GM23338 (cell line): ENCODE results near the gene MED7. TPM values are rescaled to one million over a fixed set of nuclear protein-coding genes. Genes with fewer than 3 reads are reported as not detected.

Experiments used
- ATAC-seq: fragments of 200-7000 bp; cut with Tn5 transposase; 3 replicates; pipeline ENCODE4 v1.9.1; 2020
- DNase-seq: peaks from one replicate; pipeline ENCODE4 v3.0.0-alpha.2; 2015; ENCODE audit warnings: low spot score
- H2AFZ ChIP-seq: fragments of 200-600 bp; sonication (generic); 2 replicates; pipeline ENCODE4 v1.8.0; 2016; ENCODE audit warnings: antibody characterized with exemption, mild to moderate bottlenecking, moderate library complexity
- H3F3A ChIP-seq: fragments of 200-600 bp; sonication (generic); replicated peaks from 2 replicates; pipeline ENCODE4 v1.8.0; 2017; ENCODE audit warnings: antibody characterized with exemption, mixed run types, low read depth
- H3K27ac ChIP-seq: fragments of 200-600 bp; sonication (generic); 2 replicates; pipeline ENCODE4 v1.6.1; 2016; ENCODE audit warnings: low read depth
- H3K27me3 ChIP-seq: fragments of 200-600 bp; sonication (generic); 2 replicates; pipeline ENCODE4 v1.8.0; 2016; ENCODE audit warnings: mild to moderate bottlenecking, mixed run types, moderate library complexity; ENCODE audit not compliant: insufficient read depth
- H3K36me3 ChIP-seq: fragments of 200-600 bp; sonication (generic); 2 replicates; pipeline ENCODE4 v1.8.0; 2016; ENCODE audit warnings: mild to moderate bottlenecking; ENCODE audit not compliant: insufficient read depth
- H3K4me1 ChIP-seq: fragments of 200-600 bp; sonication (generic); 2 replicates; pipeline ENCODE4 v1.8.0; 2016; ENCODE audit warnings: mild to moderate bottlenecking, moderate library complexity; ENCODE audit not compliant: insufficient read depth
- H3K4me2 ChIP-seq: fragments of 200-600 bp; sonication (generic); 2 replicates; pipeline ENCODE4 v1.7.1; 2017; ENCODE audit warnings: mixed run types
- H3K4me3 ChIP-seq: fragments of 200-600 bp; sonication (generic); 2 replicates; pipeline ENCODE4 v1.6.1; 2016; ENCODE audit warnings: mixed run types
- H3K79me2 ChIP-seq: fragments of 200-600 bp; sonication (generic); replicated peaks from 2 replicates; pipeline ENCODE4 v1.8.0; 2017; ENCODE audit warnings: mild to moderate bottlenecking; ENCODE audit not compliant: insufficient read depth
- H3K9me2 ChIP-seq: fragments of 200-600 bp; sonication (generic); 2 replicates; pipeline ENCODE4 v1.8.0; 2017; ENCODE audit not compliant: insufficient read depth
- H4K20me1 ChIP-seq: fragments of 200-600 bp; sonication (generic); replicated peaks from 2 replicates; pipeline ENCODE4 v1.8.0; 2017; ENCODE audit warnings: mild to moderate bottlenecking; ENCODE audit not compliant: insufficient read depth
- H3K27ac Mint-ChIP-seq: 2 replicates; pipeline ENCODE4 v1.8.0; 2020; ENCODE audit warnings: inconsistent platforms, mild to moderate bottlenecking, moderate library complexity, mixed read lengths
- H3K27me3 Mint-ChIP-seq: 3 replicates; pipeline ENCODE4 v1.8.0; 2022; ENCODE audit warnings: low read depth, mild to moderate bottlenecking, moderate library complexity, mixed read lengths, inconsistent platforms; ENCODE audit not compliant: insufficient read depth, poor library complexity
- H3K36me3 Mint-ChIP-seq: 3 replicates; pipeline ENCODE4 v1.8.0; 2021; ENCODE audit warnings: low read depth, mild to moderate bottlenecking, inconsistent platforms, moderate library complexity, mixed read lengths
- H3K4me1 Mint-ChIP-seq: 3 replicates; pipeline ENCODE4 v1.8.0; 2020; ENCODE audit warnings: mild to moderate bottlenecking, inconsistent platforms, mixed read lengths
- H3K4me3 Mint-ChIP-seq: 3 replicates; pipeline ENCODE4 v1.8.0; 2021; ENCODE audit warnings: moderate library complexity, mild to moderate bottlenecking, inconsistent platforms, mixed read lengths
- H3K9me3 Mint-ChIP-seq: 3 replicates; pipeline ENCODE4 v1.8.0; 2020; ENCODE audit warnings: moderate library complexity, mild to moderate bottlenecking, inconsistent platforms, mixed read lengths
- CREB1 ChIP-seq: fragments of 250-450 bp; sonication (Bioruptor Pico); IDR thresholded peaks from 2 replicates; pipeline ENCODE4 v1.5.0; 2020; ENCODE audit warnings: low read depth, mild to moderate bottlenecking, moderate library complexity
- CTCF ChIP-seq, 2 experiments: fragments of 200-600 bp in 1 of 2; sonication (generic) in 1 of 2; conservative IDR thresholded peaks; 2 replicates each; pipeline versions ENCODE4 v1.5.1 to v1.6.1; 2016 to 2017; ENCODE audit warnings: antibody characterized with exemption in 2 of 2, low read depth in 2 of 2, mild to moderate bottlenecking in 2 of 2, moderate library complexity in 1 of 2
- ETS1 ChIP-seq: IDR thresholded peaks from 2 replicates; pipeline ENCODE4 v1.6.1; 2016; ENCODE audit warnings: antibody characterized with exemption
- EZH2 ChIP-seq: fragments of 200-600 bp; sonication (generic); IDR thresholded peaks from one replicate; pipeline ENCODE4 v1.8.0; 2017; ENCODE audit warnings: antibody characterized with exemption, mild to moderate bottlenecking, low read depth; ENCODE audit not compliant: unreplicated experiment
- EZH2phosphoT487 ChIP-seq: fragments of 200-600 bp; sonication (generic); IDR thresholded peaks from one replicate; pipeline ENCODE4 v1.8.1; 2018; ENCODE audit warnings: antibody characterized with exemption; ENCODE audit not compliant: unreplicated experiment
- JUNB ChIP-seq: IDR thresholded peaks from one replicate; pipeline ENCODE4 v1.6.1; 2016; ENCODE audit warnings: antibody characterized with exemption; ENCODE audit not compliant: unreplicated experiment
- NANOG ChIP-seq: IDR thresholded peaks from 2 replicates; pipeline ENCODE4 v1.6.1; 2016; ENCODE audit warnings: antibody characterized with exemption, borderline replicate concordance
- POLR2AphosphoS5 ChIP-seq: IDR thresholded peaks from 2 replicates; pipeline ENCODE4 v1.6.1; 2016; ENCODE audit warnings: antibody characterized with exemption, low read depth
- REST ChIP-seq: IDR thresholded peaks from one replicate; pipeline ENCODE4 v1.6.1; 2018; ENCODE audit warnings: antibody characterized with exemption; ENCODE audit not compliant: unreplicated experiment
- STAT1 ChIP-seq: IDR thresholded peaks from one replicate; pipeline ENCODE4 v1.6.1; 2016; ENCODE audit warnings: antibody characterized with exemption; ENCODE audit not compliant: unreplicated experiment
- ZNF114 ChIP-seq: fragments of 250-450 bp; sonication (Bioruptor Pico); IDR thresholded peaks from 2 replicates; pipeline ENCODE4 v1.5.0; 2020; ENCODE audit warnings: mild to moderate bottlenecking, moderate library complexity
- ZNF331 ChIP-seq: fragments of 250-450 bp; sonication (Bioruptor Pico); IDR thresholded peaks from 2 replicates; pipeline ENCODE4 v1.5.0; 2020; ENCODE audit warnings: low read depth, mild to moderate bottlenecking, moderate library complexity
- ZNF462 ChIP-seq: fragments of 250-450 bp; sonication (Bioruptor Pico); IDR thresholded peaks from 2 replicates; pipeline ENCODE4 v1.5.0; 2020; ENCODE audit warnings: mild to moderate bottlenecking, moderate library complexity
- polyA plus RNA-seq: library from polyadenylated mRNA; unstranded; fragments of >200 nt; fragmentation: Nextera tagmentation; extraction: Ambion mirVana; gene quantifications from 2 replicates; pipeline ENCODE4 v1.2.1, GENCODE V29; 2016
- total RNA-seq: library from RNA; depleted of rRNA; stranded (reverse); fragments of >200 nt; shearing (Covaris generic); gene quantifications from 2 replicates; pipeline ENCODE4 v1.2.3, GENCODE V29; 2014

Gene MED7
- total and polyA plus RNA-seq, 2 experiments from 2014 or later = 9.7 to 34.4 TPM

GRCh38 chr5:157116483-157116954, 26.1 kb downstream of the MED7 start:
- no peak overlapping the region for H3K27ac Mint-ChIP-seq
- ATAC-seq = no peak
- no peaks in the 10 kb centered on the region for H3K27me3 Mint-ChIP-seq

More at GRCh38 chr5:157116483-157116954, 26.1 kb downstream of the MED7 start:
- TF ChIP-seq ETS1 (no peak), NANOG (no peak), CREB1 (CRISPR knock-in tag) (no peak), REST (no peak), ZNF462 (CRISPR knock-in tag) (no peak), POLR2AphosphoS5 (no peak), ZNF331 (no peak), STAT1 (no peak), JUNB (no peak), EZH2 (no peak), ZNF114 (CRISPR knock-in tag) (no peak), CTCF (conservative IDR thresholded peaks at IDR 0.05; ENCODE audit: low read depth in 2 of 2) (no peak), EZH2phosphoT487 (no peak)
- H3K36me3 Mint-ChIP-seq = no peaks in the 10 kb centered on the region
- no peak overlapping the region for H2AFZ ChIP-seq
- H3F3A ChIP-seq = no peaks in the 10 kb centered on the region
- no peaks in the 10 kb centered on the region for H3K9me2 ChIP-seq
- H3K27ac ChIP-seq = no peak overlapping the region
- H3K79me2 ChIP-seq = no peaks in the 10 kb centered on the region
- no peaks in the 10 kb centered on the region; the same call in 2 of the 3 replicates for H3K9me3 Mint-ChIP-seq
- no peak for DNase-seq
- peaks cover 3% of the 10 kb centered on the region; the same call in 1 of the 3 replicates for H3K4me1 Mint-ChIP-seq
- no peak overlapping the region for H3K4me3 Mint-ChIP-seq
- no peak overlapping the region for H3K4me2 ChIP-seq
- H4K20me1 ChIP-seq = no peaks in the 10 kb centered on the region
- no peaks in the 10 kb centered on the region for H3K4me1 ChIP-seq
- H3K36me3 ChIP-seq = no peaks in the 10 kb centered on the region
- no peaks in the 10 kb centered on the region for H3K27me3 ChIP-seq
- H3K4me3 ChIP-seq = no peak overlapping the region
